RPMI7951 (cell line): ENCODE measurements around the gene MCF2L. TPM values are rescaled to one million over a fixed set of nuclear protein-coding genes. Genes with fewer than 3 reads are reported as not detected.

Experiments used
- DNase-seq: peaks from one replicate; pipeline ENCODE4 v3.0.0-alpha.2; 2012; ENCODE audit warnings: low read depth
- total RNA-seq: library from RNA; depleted of rRNA; stranded (reverse); fragments of >200 nt; shearing (Covaris generic); gene quantifications from 2 replicates; pipeline ENCODE4 v1.2.3, GENCODE V29; 2014

The MCF2L gene
- total RNA-seq, 1 experiment from 2014 or later, result 4.8 TPM

DNA sequence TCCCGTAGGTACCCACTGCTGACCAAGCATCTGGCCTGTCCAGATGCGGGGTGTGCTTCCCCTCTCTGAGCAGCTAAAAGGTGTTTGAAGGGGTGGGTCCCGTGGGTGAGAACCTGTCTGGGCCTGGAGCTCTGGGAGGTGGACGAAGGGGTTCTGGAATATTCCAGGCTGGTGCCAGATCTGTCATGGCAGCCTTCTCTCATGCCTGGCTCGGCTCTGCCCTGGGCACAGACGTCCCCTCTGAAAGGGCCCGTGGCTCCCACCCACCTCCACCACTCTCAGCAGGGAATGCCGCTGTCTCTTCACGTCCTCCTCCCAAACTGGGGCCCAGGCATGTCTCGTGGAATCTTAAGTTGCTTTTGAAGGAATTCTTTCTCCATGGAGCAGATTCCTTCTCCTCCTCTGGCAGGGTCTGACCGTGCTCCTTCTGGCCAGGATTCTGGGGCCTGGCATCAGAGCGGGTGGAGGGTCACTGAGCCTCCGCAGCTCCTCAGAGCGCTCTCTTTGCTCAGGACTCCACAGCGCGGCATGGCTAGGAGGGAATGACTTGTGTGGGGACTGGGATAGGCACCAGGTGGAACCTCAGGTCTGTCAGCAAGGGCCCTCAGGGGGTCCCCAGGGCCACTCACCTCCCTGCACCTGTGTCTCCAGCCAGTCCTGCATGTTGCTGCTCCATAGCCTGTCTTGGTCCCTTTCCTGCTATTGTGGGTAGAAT lies 5.9 kb upstream of the MCF2L start:
- DNase-seq, result no peak

DNA sequence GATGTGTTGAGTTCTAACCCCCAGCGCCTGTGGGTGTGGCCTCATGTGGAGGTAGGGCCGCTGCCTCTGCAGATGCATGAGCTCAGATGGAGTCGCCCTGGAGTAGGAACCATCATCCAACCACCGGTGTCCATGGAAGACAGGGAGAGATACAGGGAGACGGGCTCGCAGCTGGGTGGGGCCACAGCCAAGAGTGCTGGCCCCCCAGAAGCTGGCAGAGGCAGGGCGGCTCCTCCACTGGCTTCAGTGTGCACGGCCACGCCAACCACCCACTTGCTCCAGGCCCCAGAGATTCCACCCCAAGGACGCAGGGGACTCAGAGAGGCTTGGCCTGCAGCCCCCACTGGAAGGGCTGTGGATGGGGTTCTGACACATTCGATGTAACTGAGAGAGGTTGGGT lies 5.4 kb upstream of the MCF2L start:
- no peak for DNase-seq

DNA sequence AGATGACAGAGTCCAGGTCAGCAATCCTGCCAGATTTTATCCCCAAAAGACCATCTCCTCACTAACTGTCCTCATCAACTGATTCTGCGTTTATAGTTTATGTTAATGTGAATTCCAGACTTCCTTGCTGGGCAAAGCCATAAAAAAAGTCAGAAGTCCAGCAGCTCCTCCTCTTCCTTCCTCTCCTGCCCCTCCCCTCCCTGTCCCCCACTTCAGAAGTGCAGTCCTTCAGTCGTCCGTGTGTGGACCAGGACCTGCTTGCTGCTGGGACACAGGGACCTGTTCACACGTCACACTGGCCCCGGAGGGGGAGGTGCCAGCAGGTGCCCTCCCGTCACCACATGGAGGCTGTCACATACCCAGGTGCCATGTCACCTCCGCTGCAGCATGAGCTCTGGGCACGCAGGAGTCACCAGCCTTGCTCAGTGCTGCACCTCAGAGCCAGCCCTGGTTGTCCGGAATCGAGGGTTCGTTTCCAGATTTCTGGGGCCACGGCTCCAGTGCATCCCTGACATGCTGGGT lies 4.0 kb upstream of the MCF2L start:
- no peak for DNase-seq

DNA sequence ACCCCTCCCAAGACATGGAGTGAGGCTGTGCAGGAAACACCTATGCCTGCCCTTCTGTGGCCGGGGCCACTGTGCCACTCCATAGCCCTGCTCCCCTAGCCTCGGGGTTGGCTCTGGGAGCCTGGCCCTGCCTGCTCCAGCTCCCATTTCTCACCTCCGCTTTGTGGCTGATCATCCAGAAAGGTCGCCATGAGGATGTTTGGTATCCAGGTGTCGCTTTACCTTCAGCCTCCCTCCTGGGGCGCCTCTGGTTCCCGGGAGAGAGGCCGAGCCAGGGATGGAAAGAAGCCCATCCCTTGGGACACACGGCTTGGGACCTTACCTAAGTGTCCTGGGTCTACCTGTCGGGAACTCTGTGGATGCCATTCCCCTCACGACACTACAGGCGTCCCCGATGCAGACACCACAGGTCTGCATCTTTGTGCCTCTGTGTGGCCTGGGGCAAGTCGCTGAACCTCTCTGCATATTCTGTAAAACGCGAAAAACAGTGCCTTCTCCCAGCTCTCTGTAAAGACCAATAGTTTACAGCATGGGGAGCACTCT lies 3.4 kb upstream of the MCF2L start:
- no peak for DNase-seq

DNA sequence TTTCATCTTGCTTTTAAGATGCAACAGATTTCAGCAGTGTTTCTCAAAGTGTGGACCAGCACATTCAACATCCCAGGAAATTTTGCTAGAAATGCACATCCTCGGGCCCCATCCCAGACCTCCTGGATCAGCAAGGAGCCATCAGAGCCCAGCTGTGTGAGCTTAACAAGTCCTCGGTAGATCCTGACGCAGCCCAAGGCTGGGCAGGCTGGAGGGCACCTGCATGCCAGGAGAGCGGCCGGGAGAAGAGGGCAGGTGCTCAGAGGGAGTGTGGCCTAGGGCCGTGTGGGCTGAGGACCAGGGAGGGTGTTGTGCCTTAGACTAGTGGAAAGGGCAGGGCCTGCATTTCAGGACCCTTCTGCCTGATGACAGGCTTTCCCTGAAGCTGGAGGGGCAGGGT lies 2.2 kb upstream of the MCF2L start:
- DNase-seq, result no peak

DNA sequence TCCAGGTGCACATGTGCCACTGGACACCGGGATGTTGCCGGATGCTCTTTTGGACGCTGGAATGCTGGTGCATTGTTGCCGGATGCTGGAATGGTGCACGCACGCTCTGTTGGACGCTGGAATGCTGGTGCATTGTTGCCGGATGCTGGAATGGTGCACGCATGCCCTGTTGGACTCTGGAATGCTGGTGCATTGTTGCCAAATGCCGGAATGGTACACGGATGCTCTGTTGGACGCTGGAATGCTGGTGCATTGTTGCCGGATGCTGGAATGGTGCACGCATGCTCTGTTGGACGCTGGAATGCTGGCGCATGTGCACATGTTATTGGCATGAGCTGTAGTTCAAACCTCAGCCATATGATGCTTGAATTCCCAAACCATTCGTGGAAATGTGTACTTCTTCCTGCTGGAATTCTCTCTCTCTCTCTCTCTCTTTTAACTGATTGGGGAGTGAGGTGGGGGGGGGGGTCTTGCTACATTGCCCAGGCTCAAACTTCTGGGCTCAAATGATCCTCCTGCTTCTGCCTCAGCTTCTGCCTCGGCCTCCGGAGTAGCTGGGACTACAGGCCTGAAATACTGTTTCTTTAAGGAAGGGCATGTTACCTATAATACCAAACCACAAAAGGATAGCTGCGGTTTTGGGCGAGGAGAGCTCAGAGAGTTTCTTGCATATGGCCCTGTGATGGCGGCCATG lies 1.2 kb upstream of the MCF2L start:
- DNase-seq, result no peak

DNA sequence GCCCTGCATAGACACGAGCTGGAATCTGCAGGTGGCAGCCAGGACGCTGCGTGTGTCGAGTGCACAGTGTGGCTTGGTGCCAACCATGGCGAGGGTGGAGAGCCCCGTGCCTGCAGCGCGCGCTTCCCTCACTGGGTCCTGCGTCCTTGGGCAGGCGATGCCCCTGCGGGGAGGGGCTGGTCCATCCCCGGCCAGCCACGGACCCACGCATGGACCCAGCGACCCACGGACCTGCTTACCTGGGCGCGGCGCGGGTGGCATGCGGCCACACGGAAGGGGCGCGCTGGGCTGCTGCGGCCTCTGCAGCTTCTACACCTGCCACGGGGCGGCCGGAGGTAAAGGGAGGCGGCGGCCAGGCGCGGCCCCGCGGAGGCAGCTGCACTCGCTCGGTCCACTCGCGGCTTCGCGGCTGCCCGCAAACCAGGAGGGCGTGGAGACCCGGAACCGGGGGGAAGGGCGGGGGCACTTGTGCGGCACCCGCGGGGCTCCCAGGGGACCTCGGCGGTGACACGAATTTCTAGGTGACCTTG lies 569 bp upstream of the MCF2L start:
- no peak for DNase-seq

DNA sequence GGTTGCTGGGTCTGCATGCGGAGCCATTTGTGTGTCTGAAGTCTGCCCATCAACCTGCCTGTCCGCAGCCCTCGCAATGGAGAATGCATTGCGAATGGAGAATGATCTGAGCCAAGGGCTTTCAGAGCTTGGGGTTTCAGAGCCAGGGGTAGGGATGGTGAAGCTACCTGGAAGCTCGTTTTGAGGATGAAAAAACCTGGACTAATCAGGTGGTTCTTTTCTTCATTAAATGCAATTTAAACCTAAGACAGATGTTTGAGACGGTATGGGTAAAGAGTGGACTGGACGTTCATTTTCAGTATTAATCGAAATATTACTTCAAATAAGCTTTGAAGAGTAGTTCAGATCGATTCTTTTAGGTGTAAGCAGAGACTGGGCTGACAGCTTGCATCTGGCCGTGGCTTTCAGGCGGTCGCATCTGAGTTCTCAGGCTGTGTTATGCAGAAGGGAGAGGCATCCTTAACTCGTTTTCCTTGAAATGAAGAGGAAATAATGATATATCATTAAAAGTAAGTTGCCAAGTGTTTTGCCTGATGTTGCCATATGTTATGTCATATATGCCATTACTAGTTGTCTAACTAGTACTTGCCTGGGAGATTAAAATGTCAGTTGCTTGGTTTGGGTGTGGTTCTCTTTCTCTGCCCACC lies 801 bp downstream of the MCF2L start:
- no peak for DNase-seq

DNA sequence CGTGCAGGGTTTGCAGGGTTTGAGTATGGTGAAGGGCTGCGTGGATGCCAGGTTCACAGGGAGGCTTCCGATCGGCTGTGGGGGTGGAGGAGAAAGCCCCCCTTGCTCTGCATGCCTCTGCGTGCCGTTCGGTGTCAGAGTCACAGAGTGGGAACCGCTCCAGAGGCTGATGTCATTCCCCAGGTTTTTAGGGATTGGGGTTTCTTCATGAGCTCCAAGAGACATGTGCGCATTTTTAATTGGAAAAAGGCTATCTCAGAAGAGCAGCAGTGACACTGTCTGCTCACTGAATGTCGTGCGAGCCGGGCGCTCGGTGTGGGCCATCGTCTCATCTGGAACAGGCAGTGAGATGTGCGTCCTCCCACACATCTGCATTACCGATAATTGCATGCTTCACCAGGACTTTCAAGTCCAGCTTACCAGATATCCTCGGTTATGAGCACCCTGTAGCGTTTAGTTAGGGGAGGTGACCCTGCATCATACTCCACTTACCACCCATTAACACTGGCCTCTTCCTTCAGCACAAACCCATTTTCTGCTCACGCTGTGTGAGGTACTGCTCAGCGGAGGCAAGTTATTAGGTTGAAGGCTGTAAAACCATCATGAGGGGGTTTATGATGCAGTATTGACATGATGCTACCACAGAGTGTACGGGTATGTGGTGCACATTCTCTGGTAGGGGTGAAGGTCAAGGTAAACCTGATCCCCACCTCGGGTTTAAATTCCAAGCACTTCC lies 1.7 kb downstream of the MCF2L start:
- no peak for DNase-seq

DNA sequence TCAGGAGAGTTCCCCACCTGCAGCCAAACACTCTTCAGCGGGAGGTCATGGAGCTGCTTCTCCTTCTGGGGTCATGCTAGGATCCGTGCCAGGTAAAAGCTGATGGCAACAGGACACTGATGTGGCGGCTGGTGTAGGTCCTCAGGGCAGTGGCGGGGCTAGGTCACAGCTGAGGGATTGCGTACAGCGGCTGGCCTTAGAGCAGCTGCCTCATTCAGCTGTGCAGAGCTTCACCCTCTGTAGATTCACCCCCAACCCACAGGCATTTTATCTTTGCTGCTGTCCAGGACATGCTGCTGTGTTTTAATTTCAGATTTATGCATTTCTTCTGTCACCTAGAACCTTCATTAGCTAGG lies 2.3 kb downstream of the MCF2L start:
- no peak for DNase-seq

DNA sequence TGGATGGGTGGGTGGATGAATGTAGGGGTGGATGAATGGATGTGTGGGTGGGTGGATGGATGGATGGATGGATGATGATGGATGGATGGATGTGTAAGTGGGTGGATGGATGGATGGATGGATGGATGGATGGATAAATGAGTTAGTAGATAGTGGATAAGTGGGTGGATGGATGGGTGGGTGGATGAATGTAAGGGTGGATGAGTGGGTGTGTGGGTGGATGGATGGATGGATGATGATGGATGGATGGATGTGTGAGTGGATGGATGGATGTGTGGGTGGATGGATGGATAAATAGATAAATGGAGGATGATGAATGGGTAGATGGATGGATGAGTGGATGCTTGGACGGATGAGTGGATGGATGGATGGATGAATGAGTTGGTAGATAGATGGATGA lies 3.2 kb downstream of the MCF2L start:
- no peak for DNase-seq

DNA sequence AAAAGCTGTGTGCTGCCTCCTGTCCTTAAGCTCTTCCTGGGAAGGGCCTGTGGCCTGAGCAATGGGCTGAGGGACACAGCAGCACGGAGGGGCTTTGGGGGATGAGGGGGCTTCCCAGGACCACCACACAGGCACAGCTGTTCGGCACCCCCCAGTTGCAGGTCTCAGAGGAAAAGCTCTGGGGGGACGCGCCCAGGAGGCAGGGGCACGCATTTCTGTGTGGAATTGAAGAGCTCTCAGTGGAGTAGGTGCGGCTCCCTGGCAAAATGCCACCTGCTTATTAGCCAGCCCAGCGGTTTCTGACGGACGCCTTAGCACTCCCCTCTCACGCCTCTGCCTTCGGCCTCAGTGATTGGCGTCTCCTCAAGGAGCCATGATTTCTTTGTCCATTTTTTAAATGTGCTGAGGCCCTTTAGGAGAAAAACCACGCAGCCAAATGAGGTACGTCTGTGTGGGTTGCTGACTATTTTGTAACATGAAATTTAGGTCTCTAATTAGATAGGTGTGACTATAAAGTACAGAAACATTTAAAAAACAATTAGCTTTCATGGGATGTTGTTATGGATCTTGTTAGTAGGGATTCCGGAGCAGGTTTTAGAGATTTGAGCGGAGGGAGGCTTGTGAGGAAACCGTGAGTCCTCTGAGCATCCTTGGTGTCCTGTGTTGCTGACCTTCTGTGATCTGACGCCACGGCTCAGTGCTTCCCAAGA lies 4.0 kb downstream of the MCF2L start:
- no peak for DNase-seq

DNA sequence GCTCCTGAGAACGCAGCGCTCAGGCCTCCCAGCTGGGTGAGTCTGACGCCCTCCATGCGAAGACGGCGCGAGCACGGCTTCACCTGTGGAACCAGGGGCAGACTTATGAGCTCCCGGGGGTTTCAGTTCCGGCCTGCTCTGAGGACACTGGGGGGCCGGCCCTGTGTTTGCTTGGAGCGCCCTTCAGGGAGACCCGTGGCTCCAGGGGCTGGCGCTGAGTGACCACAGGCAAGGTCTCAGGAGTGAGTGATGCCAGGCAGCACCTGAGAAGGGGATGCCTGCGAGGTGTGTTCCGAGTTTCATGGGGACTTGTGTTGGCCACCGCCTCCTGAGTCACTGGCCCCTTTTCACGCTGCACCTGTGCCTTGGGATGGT lies 4.5 kb downstream of the MCF2L start:
- no peak for DNase-seq

DNA sequence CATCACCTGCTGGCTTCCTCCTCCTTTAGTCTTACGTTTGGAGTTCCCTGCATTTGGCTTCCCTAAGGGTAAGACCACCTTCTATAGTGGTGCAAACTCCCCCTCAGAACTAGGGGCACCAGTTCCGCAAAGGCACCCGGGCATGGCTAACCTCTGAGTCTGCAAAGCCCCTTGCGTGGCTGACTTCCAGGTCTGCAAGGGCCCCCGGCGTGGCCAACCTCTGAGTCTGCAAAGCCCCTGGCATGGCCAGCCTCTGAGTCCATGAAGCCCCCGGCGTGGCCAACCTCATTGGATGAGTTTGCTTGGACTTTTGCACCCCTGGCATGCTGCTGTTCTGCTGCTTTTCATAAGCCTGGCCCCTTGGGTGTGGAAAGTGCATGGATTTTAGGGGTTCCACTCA lies 5.1 kb downstream of the MCF2L start:
- no peak for DNase-seq

DNA sequence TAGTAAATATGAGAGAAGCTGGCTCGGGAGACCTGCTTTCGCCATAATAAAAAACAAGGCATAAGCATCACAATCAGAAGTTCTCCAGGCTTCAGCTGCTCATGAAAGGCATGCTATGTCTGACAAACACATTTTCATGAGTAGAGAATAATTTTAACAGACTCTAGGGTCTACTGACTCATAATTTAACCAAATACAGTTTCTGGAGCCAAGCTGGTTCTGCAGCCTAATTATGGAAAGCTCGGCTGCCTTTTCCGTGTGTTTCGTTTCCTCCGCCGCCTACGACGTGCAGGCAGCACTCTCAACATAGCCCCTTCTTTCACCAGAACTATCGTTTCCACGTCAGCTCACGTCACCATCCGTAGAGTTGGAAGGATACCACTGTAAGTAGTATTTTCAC lies 5.7 kb downstream of the MCF2L start:
- no peak for DNase-seq

DNA sequence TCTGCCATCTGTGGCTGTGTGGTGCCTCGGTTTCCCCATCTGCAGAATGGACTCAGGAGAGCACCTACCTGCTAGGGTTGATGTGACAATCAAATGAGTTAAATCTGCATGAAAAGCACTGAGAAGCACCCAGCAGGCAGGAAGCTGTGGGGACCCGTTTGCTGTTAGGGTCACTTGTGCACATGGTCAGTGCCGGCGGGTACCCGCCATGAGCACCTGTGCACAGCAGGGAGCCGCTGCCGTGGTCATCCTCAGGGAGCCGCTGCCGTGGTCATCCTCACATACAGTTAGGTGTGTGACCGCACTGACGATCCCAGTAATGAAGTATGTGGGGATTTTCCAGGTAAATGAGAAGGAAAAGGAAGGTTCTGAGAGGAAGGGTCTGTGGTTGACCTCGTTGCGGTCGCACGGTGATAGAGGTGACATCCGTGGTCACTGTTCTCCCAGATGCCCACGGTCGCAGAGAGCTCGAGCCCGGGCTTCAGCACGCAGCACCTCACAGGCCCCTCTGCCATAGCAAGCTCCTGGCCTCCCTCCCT lies 6.5 kb downstream of the MCF2L start:
- no peak for DNase-seq

DNA sequence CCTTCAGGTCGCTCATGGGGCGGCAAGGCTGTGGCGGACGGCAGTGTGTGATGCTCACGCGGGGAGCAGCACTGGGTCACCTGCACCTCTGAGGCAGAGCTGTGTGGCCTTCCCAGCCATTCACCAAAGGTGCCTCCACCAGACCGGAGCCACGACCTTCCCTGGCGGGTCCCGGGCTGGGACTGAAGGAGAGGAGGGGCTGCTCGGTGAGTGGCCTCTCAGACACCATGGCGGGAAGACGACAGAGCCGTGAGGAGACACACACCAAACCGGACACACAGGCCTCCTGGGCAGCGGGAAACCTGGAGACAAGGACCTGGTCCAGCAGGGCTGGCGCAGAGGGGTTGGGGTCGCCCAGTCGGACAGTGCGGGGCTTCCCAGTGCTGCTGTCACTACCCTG lies 7.5 kb downstream of the MCF2L start:
- no peak for DNase-seq

DNA sequence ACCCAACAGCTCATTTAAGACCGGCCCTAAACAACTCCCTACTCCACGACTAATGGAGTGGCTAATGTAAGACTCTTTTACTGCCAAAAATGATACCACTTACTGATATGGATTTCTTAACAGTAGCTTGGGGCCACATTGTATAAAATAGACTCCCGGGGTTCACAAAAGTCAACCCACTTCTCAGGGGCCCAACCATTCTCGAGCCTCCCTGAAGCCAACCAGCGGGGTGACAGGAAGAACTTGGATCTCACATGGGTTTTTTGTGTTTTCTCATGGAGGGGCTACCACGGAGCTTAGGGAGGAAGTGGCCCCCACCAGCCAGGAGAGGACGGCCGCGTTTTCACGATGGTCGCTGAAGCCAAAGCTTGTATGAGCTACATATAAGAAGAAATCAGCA lies 8.1 kb downstream of the MCF2L start:
- DNase-seq, result no peak

DNA sequence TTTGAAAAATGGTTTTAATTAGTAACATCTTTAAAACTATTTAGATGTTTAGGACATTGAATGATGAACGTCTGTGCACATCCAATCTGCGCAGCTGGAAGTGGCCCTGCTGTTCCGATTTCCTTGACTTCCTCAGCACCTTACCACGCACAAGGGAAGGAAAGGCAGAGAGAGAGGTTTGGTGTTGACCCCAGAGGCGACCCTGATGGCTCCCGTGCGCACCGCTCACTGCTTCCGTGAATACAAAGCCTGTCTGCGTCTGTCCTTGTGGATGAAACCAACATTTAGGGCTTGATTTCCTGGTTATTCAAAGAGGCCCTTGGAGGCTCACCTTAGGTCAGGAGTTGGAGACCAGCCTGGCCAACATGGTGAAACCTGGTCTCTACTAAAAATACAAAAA lies 8.5 kb downstream of the MCF2L start:
- no peak for DNase-seq

DNA sequence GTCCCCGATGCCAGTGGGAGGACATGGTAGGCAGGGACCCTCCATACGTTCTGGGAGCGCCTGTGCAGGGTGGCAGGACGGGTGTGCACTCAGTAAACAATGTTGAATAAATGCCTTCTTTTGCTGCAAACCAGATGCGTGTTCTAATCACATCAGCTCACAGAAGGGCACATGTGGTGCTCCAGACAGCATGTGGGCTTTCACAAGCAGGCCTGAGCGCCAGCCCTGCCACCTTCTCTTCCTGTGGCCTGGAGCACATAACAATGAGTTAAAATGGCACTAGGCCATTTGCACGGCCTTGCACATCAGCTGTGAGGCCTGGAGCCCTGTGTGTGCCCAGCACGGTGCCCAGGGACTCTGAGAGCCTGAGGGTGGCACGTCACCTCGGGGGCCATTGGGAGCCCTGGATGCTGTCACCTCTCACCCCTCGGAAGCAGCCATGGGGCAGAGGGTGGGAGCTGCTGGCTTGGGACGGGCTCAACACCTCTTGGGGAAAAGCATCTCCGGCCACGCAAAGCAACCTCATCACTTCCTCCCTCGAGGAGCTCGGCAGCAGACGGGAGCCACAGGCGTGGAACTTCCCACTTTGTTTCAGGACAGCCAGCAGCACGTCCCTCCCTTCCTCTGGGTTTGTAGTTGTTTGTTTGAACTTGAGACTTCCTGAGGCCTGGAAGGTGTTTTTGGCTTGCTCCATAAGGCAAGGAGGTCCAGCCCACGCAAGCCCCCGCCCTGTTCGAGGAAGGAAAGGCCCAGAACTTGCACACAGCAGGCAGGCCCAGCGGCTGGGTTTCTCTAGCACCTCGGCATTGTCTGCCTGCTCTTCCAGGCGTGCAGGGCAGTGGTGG lies 9.8 kb downstream of the MCF2L start:
- no peak for DNase-seq
